H9 (cell line): ENCODE measurements around the gene C1orf185. TPM values are rescaled to one million over a fixed set of nuclear protein-coding genes. Genes with fewer than 3 reads are reported as not detected.

Experiments used
- DNase-seq: peaks from one replicate; pipeline ENCODE4 v3.0.0-alpha.2; 2017
- H2AFZ ChIP-seq: one replicate; pipeline ENCODE4 v1.6.1; 2013; ENCODE audit warnings: mild to moderate bottlenecking, low read length, control low read depth, moderate library complexity
- H2AK5ac ChIP-seq: 2 replicates; pipeline ENCODE4 v1.6.1; 2013; ENCODE audit warnings: low read length, control low read depth, mixed read lengths; ENCODE audit not compliant: insufficient read length
- H2BK120ac ChIP-seq: one replicate; pipeline ENCODE4 v1.6.1; 2013; ENCODE audit warnings: low read depth, mild to moderate bottlenecking, low read length, control low read depth, inconsistent platforms; ENCODE audit not compliant: poor library complexity, severe bottlenecking
- H2BK12ac ChIP-seq: 2 replicates; pipeline ENCODE4 v1.6.1; 2013; ENCODE audit warnings: low read length, control low read depth, mixed read lengths, low read depth; ENCODE audit not compliant: insufficient read length
- H2BK15ac ChIP-seq: 2 replicates; pipeline ENCODE4 v1.6.1; 2013; ENCODE audit warnings: low read depth, low read length, control low read depth
- H2BK20ac ChIP-seq: one replicate; pipeline ENCODE4 v1.6.1; 2013; ENCODE audit warnings: low read depth, mild to moderate bottlenecking, low read length, control low read depth, inconsistent platforms; ENCODE audit not compliant: poor library complexity, severe bottlenecking
- H2BK5ac ChIP-seq: 2 replicates; pipeline ENCODE4 v1.6.1; 2013; ENCODE audit warnings: low read length, control low read depth, mixed read lengths; ENCODE audit not compliant: insufficient read length
- H3K14ac ChIP-seq: 2 replicates; pipeline ENCODE4 v1.6.1; 2013; ENCODE audit warnings: low read length, control low read depth; ENCODE audit not compliant: insufficient read depth
- H3K18ac ChIP-seq: 2 replicates; pipeline ENCODE4 v1.6.1; 2013; ENCODE audit warnings: low read depth, mild to moderate bottlenecking, mixed read lengths, low read length, control low read depth; ENCODE audit not compliant: insufficient read length
- H3K23ac ChIP-seq: 2 replicates; pipeline ENCODE4 v1.6.1; 2013; ENCODE audit warnings: low read length, control low read depth, mixed read lengths, low read depth; ENCODE audit not compliant: insufficient read length
- H3K23me2 ChIP-seq: 2 replicates; pipeline ENCODE4 v1.6.1; 2013; ENCODE audit warnings: low read depth, mild to moderate bottlenecking, mixed read lengths, low read length, control low read depth; ENCODE audit not compliant: insufficient read length, poor library complexity, severe bottlenecking
- H3K27ac ChIP-seq: 2 replicates; pipeline ENCODE4 v1.5.1; 2013; ENCODE audit warnings: low read length, control low read depth, mixed read lengths, low read depth; ENCODE audit not compliant: insufficient read length
- H3K27me3 ChIP-seq: 2 replicates; pipeline ENCODE4 v1.6.1; 2013; ENCODE audit warnings: low read length, control low read depth, inconsistent platforms; ENCODE audit not compliant: insufficient read depth
- H3K4ac ChIP-seq: 2 replicates; pipeline ENCODE4 v1.6.1; 2013; ENCODE audit warnings: low read depth, mild to moderate bottlenecking, control low read depth, inconsistent platforms, low read length, moderate library complexity
- H3K4me1 ChIP-seq: 2 replicates; pipeline ENCODE4 v1.6.1; 2013; ENCODE audit warnings: low read length, control low read depth, inconsistent platforms; ENCODE audit not compliant: insufficient read depth
- H3K4me2 ChIP-seq: 2 replicates; pipeline ENCODE4 v1.6.1; 2013; ENCODE audit warnings: low read length, control low read depth, mixed read lengths; ENCODE audit not compliant: insufficient read length, insufficient read depth
- H3K56ac ChIP-seq: 2 replicates; pipeline ENCODE4 v1.6.1; 2013; ENCODE audit warnings: low read depth, mild to moderate bottlenecking, mixed read lengths, low read length, control low read depth; ENCODE audit not compliant: insufficient read length
- H3K79me1 ChIP-seq: 2 replicates; pipeline ENCODE4 v1.6.1; 2013; ENCODE audit warnings: low read depth, mild to moderate bottlenecking, moderate library complexity, low read length, control low read depth, inconsistent platforms; ENCODE audit not compliant: insufficient read depth, poor library complexity, severe bottlenecking
- H3K79me2 ChIP-seq: 2 replicates; pipeline ENCODE4 v1.6.1; 2013; ENCODE audit warnings: low read length, control low read depth, inconsistent platforms; ENCODE audit not compliant: insufficient read depth
- H3K9ac ChIP-seq: 2 replicates; pipeline ENCODE4 v1.6.1; 2013; ENCODE audit warnings: low read length, control low read depth, mixed read lengths; ENCODE audit not compliant: insufficient read length; ENCODE audit errors: extremely low read depth
- H3K9me3 ChIP-seq: one replicate; pipeline ENCODE4 v1.6.1; 2013; ENCODE audit warnings: low read depth, low read length, inconsistent platforms; ENCODE audit not compliant: control insufficient read depth
- H3T11ph ChIP-seq: one replicate; pipeline ENCODE4 v1.6.1; 2013; ENCODE audit warnings: mild to moderate bottlenecking, low read length, control low read depth, inconsistent platforms
- H4K20me1 ChIP-seq: one replicate; pipeline ENCODE4 v1.6.1; 2013; ENCODE audit not compliant: control insufficient read depth, insufficient read length, insufficient read depth
- H4K5ac ChIP-seq: 2 replicates; pipeline ENCODE4 v1.6.1; 2013; ENCODE audit warnings: low read depth, mild to moderate bottlenecking, mixed read lengths, low read length, control low read depth; ENCODE audit not compliant: insufficient read length
- H4K8ac ChIP-seq: replicated peaks from 2 replicates; pipeline ENCODE4 v1.6.1; 2013; ENCODE audit warnings: low read length, control low read depth, mixed read lengths, low read depth; ENCODE audit not compliant: insufficient read length
- H4K91ac ChIP-seq: 2 replicates; pipeline ENCODE4 v1.6.1; 2013; ENCODE audit warnings: low read depth, mild to moderate bottlenecking, moderate library complexity, mixed read lengths, low read length, control low read depth; ENCODE audit not compliant: insufficient read length
- H3K27ac Mint-ChIP-seq, 3 experiments: 2 replicates in 2 of 3; 3 replicates in 1 of 3; pipeline ENCODE4 v1.8.0; 2020 to 2021; ENCODE audit warnings: mixed read lengths in 3 of 3, mild to moderate bottlenecking in 1 of 3, moderate library complexity in 1 of 3
- H3K27me3 Mint-ChIP-seq: 2 replicates; pipeline ENCODE4 v1.8.0; 2021; ENCODE audit warnings: low read depth, mild to moderate bottlenecking, moderate library complexity, mixed read lengths
- H3K36me3 Mint-ChIP-seq, 3 experiments: 2 replicates in 2 of 3; 3 replicates in 1 of 3; pipeline ENCODE4 v1.8.0; 2020 to 2021; ENCODE audit warnings: low read depth in 3 of 3, mixed read lengths in 3 of 3; ENCODE audit not compliant: insufficient read depth in 1 of 3
- H3K4me1 Mint-ChIP-seq, 2 experiments: 2 replicates each; pipeline ENCODE4 v1.8.0; 2020; ENCODE audit warnings: mixed read lengths in 2 of 2
- H3K4me3 Mint-ChIP-seq, 2 experiments: 2 replicates in 1 of 2; 3 replicates in 1 of 2; pipeline ENCODE4 v1.8.0; 2020 to 2021; ENCODE audit warnings: mild to moderate bottlenecking in 2 of 2, mixed read lengths in 2 of 2, moderate library complexity in 1 of 2
- H3K9me3 Mint-ChIP-seq, 2 experiments: 2 replicates in 1 of 2; 3 replicates in 1 of 2; pipeline ENCODE4 v1.8.0; 2020; ENCODE audit warnings: mild to moderate bottlenecking in 2 of 2, mixed read lengths in 2 of 2, moderate library complexity in 1 of 2
- CTCF ChIP-seq: fragments of 200-600 bp; sonication (generic); conservative IDR thresholded peaks from 3 replicates; pipeline ENCODE4 v1.8.0; 2021; ENCODE audit warnings: antibody characterized with exemption, mild to moderate bottlenecking
- WGBS: extraction: QIAGEN DNeasy Blood & Tissue Kit; methylation state at CpG from one replicate; pipeline ENCODE4 v1.1.7; 2013; ENCODE audit warnings: missing lambda C conversion rate, low lambda C conversion rate, mixed read lengths; ENCODE audit not compliant: insufficient read length; ENCODE audit errors: extremely low coverage; 5-methylcytosine and 5-hydroxymethylcytosine counted together
- total RNA-seq: library from RNA; stranded (reverse); gene quantifications from 2 replicates; pipeline ENCODE4 v1.2.1, GENCODE V29; 2021

Gene C1orf185
- total RNA-seq, 1 experiment from 2014 or later = not detected

- no peak overlapping the region for H3K4me2 ChIP-seq
- H3K56ac ChIP-seq = no peak overlapping the region
- H3T11ph ChIP-seq = no peak overlapping the region
- H3K9ac ChIP-seq = no peak overlapping the region
- Mint-ChIP-seq H3K9me3 (no peaks in the 10 kb centered on the region), H3K4me3 (no peak overlapping the region), H3K36me3 (no peaks in the 10 kb centered on the region), H3K27ac (no peak overlapping the region), H3K27me3 (no peaks in the 10 kb centered on the region), H3K4me1 (no peaks in the 10 kb centered on the region)
- H2BK120ac ChIP-seq = no peak overlapping the region
- no peak for TF ChIP-seq CTCF
- no peak overlapping the region for H2BK12ac ChIP-seq
- H3K4me1 ChIP-seq = no peaks in the 10 kb centered on the region
- no peak overlapping the region for H2AK5ac ChIP-seq
- H3K23ac ChIP-seq = no peak overlapping the region
- no peak overlapping the region for H3K4ac ChIP-seq
- H4K8ac ChIP-seq = no peak overlapping the region
- DNase-seq = no peak
- no peak overlapping the region for H4K91ac ChIP-seq
- no peak overlapping the region for H4K5ac ChIP-seq
- H2BK20ac ChIP-seq = no peak overlapping the region
- H3K27me3 ChIP-seq = no peaks in the 10 kb centered on the region
- WGBS = no CpG with 5 or more reads among the region's 1 CpG
- no peak overlapping the region for H3K14ac ChIP-seq
- H2BK5ac ChIP-seq = no peak overlapping the region
- no peaks in the 10 kb centered on the region for H3K23me2 ChIP-seq
- H3K9me3 ChIP-seq = no peaks in the 10 kb centered on the region
- no peaks in the 10 kb centered on the region for H4K20me1 ChIP-seq
- H3K79me2 ChIP-seq = no peaks in the 10 kb centered on the region
- H2BK15ac ChIP-seq = no peak overlapping the region
- no peak overlapping the region for H3K27ac ChIP-seq
- H3K79me1 ChIP-seq = no peaks in the 10 kb centered on the region
- H3K18ac ChIP-seq = no peak overlapping the region
- no peak overlapping the region for H2AFZ ChIP-seq
Observed at GRCh38 chr1:51190961-51191360, 88.9 kb downstream of the C1orf185 start.
